HG02981 (cell line): ENCODE measurements around the gene SLC38A1.
"Not testable (repeated sequence)": the region's sequence is repeated elsewhere in the genome, so short reads cannot be mapped to it uniquely, and the experiment has no call there.

Experiments
- ATAC-seq: cut with Tn5 transposase; IDR thresholded peaks from one replicate; pipeline ENCODE4 v1.9.1; 2021; ENCODE audit warnings: mild to moderate bottlenecking, moderate library complexity; ENCODE audit not compliant: unreplicated experiment

Gene SLC38A1

GRCh38 chr12:46265102-46265501 lies 3.7 kb downstream of the SLC38A1 start:
- no peak for ATAC-seq

- ATAC-seq: no peak
Observed at GRCh38 chr12:46264057-46264456, 4.8 kb downstream of the SLC38A1 start.

GRCh38 chr12:46263140-46264016 lies 5.5 kb downstream of the SLC38A1 start:
- ATAC-seq: no peak

- no peak for ATAC-seq
Observed at GRCh38 chr12:46261646-46262045, 7.2 kb downstream of the SLC38A1 start.

- ATAC-seq: no peak
Observed at GRCh38 chr12:46260913-46261476, 7.8 kb downstream of the SLC38A1 start.

- ATAC-seq: no peak
Observed at GRCh38 chr12:46260124-46260912, 8.5 kb downstream of the SLC38A1 start.

GRCh38 chr12:46259713-46260112 lies 9.1 kb downstream of the SLC38A1 start:
- ATAC-seq: no peak

GRCh38 chr12:46259071-46259470 lies 9.8 kb downstream of the SLC38A1 start:
- ATAC-seq: no peak

- ATAC-seq: no peak
Observed at GRCh38 chr12:46258129-46258528, 10.7 kb downstream of the SLC38A1 start.

GRCh38 chr12:46256942-46257341 lies 11.9 kb downstream of the SLC38A1 start:
- no peak for ATAC-seq

- no peak for ATAC-seq
Observed at GRCh38 chr12:46253544-46254162, 15.2 kb downstream of the SLC38A1 start.

GRCh38 chr12:46251994-46252393 lies 16.8 kb downstream of the SLC38A1 start:
- ATAC-seq: not testable (repeated sequence)

GRCh38 chr12:46249960-46250359 lies 18.9 kb downstream of the SLC38A1 start:
- ATAC-seq: not testable (repeated sequence)

GRCh38 chr12:46246021-46246700 lies 22.7 kb downstream of the SLC38A1 start:
- no peak for ATAC-seq

GRCh38 chr12:46244997-46245396 lies 23.8 kb downstream of the SLC38A1 start:
- no peak for ATAC-seq

- ATAC-seq: no peak
Observed at GRCh38 chr12:46244273-46244915, 24.4 kb downstream of the SLC38A1 start.

GRCh38 chr12:46242569-46242968 lies 26.3 kb downstream of the SLC38A1 start:
- no peak for ATAC-seq

GRCh38 chr12:46240436-46240835 lies 28.4 kb downstream of the SLC38A1 start:
- ATAC-seq: no peak

GRCh38 chr12:46238821-46239220 lies 30.0 kb downstream of the SLC38A1 start:
- ATAC-seq: no peak
